GM12872 (cell line): ENCODE data around the gene NRL.

Experiments used
- TF ChIP-seq, protein P1 (sequence below): IDR thresholded peaks from 3 replicates; pipeline ENCODE4 v1.5.1; 2011; ENCODE audit warnings: low read depth, mild to moderate bottlenecking, low read length, moderate library complexity; ENCODE audit not compliant: insufficient read depth

The NRL gene

DNA sequence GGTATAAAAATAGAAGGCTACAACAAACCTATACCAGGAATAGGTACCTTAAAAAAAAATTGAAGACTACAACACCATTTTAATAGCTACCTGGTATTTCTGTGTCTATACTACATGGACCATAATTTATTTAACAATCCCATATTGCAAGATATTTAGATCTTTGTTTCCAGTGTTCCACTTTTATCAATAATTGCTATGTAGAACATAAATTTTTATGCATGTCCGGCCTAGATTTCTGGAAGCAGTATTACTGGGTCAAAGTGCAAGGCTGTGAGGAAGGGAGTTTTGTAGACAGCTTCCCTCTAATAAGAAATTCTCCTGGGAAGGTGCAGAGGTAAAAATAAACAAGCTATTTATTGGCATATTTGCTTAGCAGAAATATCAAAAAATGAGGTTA, 4.2 kb downstream of the NRL start:
- TF ChIP-seq, protein P1, sequence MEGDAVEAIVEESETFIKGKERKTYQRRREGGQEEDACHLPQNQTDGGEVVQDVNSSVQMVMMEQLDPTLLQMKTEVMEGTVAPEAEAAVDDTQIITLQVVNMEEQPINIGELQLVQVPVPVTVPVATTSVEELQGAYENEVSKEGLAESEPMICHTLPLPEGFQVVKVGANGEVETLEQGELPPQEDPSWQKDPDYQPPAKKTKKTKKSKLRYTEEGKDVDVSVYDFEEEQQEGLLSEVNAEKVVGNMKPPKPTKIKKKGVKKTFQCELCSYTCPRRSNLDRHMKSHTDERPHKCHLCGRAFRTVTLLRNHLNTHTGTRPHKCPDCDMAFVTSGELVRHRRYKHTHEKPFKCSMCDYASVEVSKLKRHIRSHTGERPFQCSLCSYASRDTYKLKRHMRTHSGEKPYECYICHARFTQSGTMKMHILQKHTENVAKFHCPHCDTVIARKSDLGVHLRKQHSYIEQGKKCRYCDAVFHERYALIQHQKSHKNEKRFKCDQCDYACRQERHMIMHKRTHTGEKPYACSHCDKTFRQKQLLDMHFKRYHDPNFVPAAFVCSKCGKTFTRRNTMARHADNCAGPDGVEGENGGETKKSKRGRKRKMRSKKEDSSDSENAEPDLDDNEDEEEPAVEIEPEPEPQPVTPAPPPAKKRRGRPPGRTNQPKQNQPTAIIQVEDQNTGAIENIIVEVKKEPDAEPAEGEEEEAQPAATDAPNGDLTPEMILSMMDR, result no peak

DNA sequence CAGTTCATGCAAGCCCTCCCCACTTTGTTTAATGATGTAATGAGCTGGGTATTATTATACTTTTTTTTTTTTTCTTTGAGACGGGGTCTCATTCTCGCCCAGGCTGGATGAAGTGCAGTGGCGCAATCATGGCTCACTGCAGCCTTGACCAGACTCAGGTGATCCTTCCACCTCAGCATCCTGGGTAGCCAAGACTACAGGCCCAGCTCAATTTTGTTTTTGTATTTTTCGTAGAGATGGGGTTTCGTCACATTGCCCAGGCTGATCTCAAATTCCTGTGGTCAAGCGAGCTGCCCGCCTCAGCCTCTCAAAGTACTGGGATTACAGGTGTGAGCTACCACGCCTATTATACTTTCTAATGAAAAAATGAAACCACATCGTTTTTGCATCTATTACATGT, 4.7 kb downstream of the NRL start:
- TF ChIP-seq, protein P1, result no peak

DNA sequence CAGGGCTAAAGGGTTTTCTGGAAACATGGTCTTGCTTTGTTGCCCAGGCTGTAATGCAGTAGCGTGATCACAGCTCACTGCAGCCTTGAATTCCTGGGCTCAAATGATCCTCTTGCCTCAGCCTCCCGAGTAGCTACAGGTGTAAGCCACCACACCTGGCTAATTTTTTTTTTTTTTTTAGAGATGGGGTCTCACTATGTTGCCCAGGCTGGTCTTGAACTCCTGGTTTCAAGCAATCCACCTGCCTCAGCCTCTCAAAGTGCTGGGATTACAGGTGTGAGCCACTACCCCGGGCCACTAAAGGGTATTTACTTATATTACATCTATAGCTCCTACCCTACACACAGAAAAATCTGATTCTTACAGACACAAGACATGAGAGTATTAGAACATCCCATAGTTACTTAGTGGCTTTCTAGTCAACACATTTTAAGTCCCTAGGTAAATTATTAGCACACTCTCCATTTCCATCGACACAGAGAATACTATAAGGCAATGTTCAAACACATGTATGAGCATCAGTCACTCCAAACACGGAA, 6.3 kb downstream of the NRL start:
- TF ChIP-seq, protein P1, result no peak

DNA sequence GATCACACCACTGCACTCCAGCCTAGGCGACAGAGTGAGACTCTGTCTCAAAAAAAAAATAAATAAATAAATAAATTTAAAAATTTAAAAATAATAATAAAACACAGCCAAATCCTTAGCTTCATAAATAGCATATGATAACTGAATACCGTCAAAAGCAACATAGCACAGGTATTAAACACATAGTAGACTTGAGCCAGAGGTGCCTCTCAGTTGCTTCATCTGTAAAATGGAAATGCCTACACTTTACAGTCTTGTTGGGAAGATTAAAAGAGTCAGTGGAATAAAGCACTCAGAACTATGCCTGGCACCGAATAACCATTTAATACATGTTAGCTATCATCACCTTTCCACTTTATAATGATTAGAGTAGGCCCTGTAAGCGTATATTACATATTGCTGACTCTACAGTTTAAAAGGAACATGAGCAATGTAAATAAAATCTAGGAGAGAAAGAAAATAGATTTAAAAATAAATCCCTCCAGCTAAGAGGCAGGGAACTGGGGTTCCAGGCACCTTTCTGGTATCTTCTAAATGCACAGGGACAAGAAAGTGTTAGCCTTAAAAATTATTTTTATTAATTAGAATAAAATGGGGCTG, 8.0 kb downstream of the NRL start:
- TF ChIP-seq, protein P1, result no peak

DNA sequence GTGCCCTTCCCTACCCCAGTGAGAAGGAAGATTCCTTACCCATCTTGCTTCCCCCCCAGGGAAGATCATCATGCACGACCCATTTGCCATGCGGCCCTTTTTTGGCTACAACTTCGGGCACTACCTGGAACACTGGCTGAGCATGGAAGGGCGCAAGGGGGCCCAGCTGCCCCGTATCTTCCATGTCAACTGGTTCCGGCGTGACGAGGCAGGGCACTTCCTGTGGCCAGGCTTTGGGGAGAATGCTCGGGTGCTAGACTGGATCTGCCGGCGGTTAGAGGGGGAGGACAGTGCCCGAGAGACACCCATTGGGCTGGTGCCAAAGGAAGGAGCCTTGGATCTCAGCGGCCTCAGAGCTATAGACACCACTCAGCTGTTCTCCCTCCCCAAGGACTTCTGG, 11.3 kb downstream of the NRL start:
- TF ChIP-seq, protein P1, result no peak

DNA sequence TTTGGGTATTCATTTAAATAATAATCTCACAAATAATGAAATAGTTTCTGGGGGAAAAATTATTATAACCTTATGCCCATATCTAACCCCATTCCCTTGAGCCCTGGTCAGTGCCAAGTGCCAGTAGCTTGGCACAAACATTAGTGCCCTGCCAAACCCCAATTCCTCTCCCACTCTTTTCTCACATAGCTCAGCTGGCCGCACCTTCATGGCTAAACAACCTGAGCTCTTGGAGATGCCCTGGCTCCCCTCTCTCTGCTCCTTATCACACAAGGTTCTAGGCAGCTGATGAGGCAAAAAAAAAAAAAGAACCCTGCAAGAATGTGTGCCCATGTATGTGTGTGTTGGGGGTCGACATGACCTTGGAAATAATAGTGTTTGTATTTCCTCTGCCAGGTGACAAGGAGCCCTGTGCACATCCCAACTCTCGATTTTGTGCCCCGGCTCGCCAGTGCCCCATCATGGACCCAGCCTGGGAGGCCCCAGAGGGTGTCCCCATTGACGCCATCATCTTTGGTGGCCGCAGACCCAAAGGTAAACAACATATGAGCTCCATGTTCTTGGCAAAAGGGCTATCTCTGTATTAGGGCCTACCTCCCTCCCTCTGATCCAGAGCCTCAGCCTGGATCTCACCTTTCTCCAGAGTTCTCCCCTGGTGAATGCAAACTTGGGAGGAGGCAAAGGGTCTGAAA, 12.2 kb downstream of the NRL start:
- TF ChIP-seq, protein P1, result no peak

DNA sequence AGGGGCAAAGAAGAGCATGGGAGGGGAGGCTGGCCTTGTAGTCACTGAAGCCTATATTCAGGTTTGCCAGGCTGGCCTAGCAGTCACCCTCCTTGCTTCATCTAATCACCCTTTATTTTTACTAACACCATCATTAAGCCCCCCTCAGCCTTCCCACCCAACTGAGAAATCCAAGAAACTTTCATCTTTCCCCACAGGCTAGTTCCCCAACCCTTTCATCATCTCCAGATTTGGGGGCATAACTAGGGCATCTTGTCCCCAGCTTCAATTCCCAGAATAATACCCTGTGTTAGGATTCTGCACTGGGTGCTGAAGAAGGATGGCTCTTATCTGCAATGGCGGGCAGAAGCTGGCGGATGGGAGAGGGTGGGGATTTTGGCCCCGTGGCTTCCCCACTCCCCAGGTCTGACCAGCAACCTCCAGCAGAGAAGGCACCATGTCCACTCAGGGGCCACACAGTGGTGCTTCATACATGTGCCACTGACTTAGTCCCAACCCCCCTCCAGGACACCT, 13.7 kb downstream of the NRL start:
- TF ChIP-seq, protein P1, result no peak
